ENCODE data around the gene PDZRN4. TPM values are rescaled to one million over a fixed set of nuclear protein-coding genes. Genes with fewer than 3 reads are reported as not detected.
"Not testable (repeated sequence)": the region's sequence is repeated elsewhere in the genome, so short reads cannot be mapped to it uniquely, and the experiment has no call there.

The PDZRN4 gene
- total and polyA plus RNA-seq, 2 experiments from 2014 or later: 0.90 TPM; not detected in 1

- TF ChIP-seq REST (IDR thresholded peaks at IDR 0.05; ENCODE audit: unreplicated experiment): no peak
- no peak for TF ChIP-seq CREB1 (CRISPR knock-in tag; IDR thresholded peaks at IDR 0.05; ENCODE audit: low read depth)
- no peak for TF ChIP-seq POLR2AphosphoS5 (IDR thresholded peaks at IDR 0.05; ENCODE audit: low read depth)
- TF ChIP-seq EZH2 (IDR thresholded peaks at IDR 0.05; ENCODE audit: low read depth, unreplicated experiment): no peak
- TF ChIP-seq EZH2phosphoT487 (IDR thresholded peaks at IDR 0.05; ENCODE audit: unreplicated experiment): no peak
- TF ChIP-seq ZNF114 (CRISPR knock-in tag; IDR thresholded peaks at IDR 0.05): no peak
- TF ChIP-seq ZNF462 (CRISPR knock-in tag; IDR thresholded peaks at IDR 0.05): no peak
- no peak for TF ChIP-seq STAT1 (IDR thresholded peaks at IDR 0.05; ENCODE audit: unreplicated experiment)
- no peak for TF ChIP-seq ZNF331 (CRISPR knock-in tag; IDR thresholded peaks at IDR 0.05; ENCODE audit: low read depth)
Observed at GRCh38 chr12:41277946-41278267, 89.8 kb downstream of the PDZRN4 start (continued).

GRCh38 chr12:41280341-41281095, 92.4 kb downstream of the PDZRN4 start:
- not testable (repeated sequence) for H4K20me1 ChIP-seq (replicated peaks; ENCODE audit: insufficient read depth); H3K4me2 ChIP-seq; H2AFZ ChIP-seq; H3K27me3 Mint-ChIP-seq (ENCODE audit: insufficient read depth, low read depth, poor library complexity); H3K79me2 ChIP-seq (replicated peaks; ENCODE audit: insufficient read depth); ATAC-seq; H3K9me2 ChIP-seq (ENCODE audit: insufficient read depth); H3K4me3 Mint-ChIP-seq; DNase-seq (ENCODE audit: low spot score); H3K27ac Mint-ChIP-seq; H3K27ac ChIP-seq (ENCODE audit: low read depth); H3K36me3 ChIP-seq (ENCODE audit: insufficient read depth); H3K4me3 ChIP-seq; H3K4me1 Mint-ChIP-seq; H3K36me3 Mint-ChIP-seq (ENCODE audit: low read depth); H3K27me3 ChIP-seq (ENCODE audit: insufficient read depth); H3K4me1 ChIP-seq (ENCODE audit: insufficient read depth); H3F3A ChIP-seq (replicated peaks; ENCODE audit: low read depth); H3K9me3 Mint-ChIP-seq

DNA sequence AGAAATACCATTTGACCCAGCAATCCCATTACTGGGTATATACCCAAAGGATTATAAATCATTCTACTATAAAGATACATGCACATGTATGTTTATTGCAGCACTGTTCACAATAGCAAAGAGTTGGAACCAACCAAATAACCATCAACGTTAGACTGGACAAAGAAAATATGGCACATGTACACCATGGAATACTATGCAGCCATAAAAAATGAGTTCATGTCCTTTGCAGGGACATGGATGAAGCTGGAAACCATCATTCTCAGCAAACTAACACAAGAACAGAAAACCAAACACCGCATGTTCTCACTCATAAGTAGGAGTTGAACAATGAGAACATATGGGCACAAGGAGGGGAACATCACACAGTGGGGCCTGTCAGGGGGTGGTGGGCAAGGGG, 97.3 kb downstream of the PDZRN4 start:
- H3K27me3 Mint-ChIP-seq (ENCODE audit: insufficient read depth, low read depth, poor library complexity); H3K36me3 ChIP-seq (ENCODE audit: insufficient read depth); H3K27ac Mint-ChIP-seq; H3K4me1 Mint-ChIP-seq; H3K27me3 ChIP-seq (ENCODE audit: insufficient read depth); H3K36me3 Mint-ChIP-seq (ENCODE audit: low read depth); H3K27ac ChIP-seq (ENCODE audit: low read depth); H3K4me3 ChIP-seq; H3K4me2 ChIP-seq; DNase-seq (ENCODE audit: low spot score); H2AFZ ChIP-seq; H3K4me3 Mint-ChIP-seq; H3K9me2 ChIP-seq (ENCODE audit: insufficient read depth); H4K20me1 ChIP-seq (replicated peaks; ENCODE audit: insufficient read depth); H3K79me2 ChIP-seq (replicated peaks; ENCODE audit: insufficient read depth); H3K9me3 Mint-ChIP-seq; H3F3A ChIP-seq (replicated peaks; ENCODE audit: low read depth); H3K4me1 ChIP-seq (ENCODE audit: insufficient read depth); ATAC-seq: not testable (repeated sequence)
